Osteoblast (primary cell): Measurements from ENCODE around the gene ZFP91. TPM values are rescaled to one million over a fixed set of nuclear protein-coding genes. Genes with fewer than 3 reads are reported as not detected.

ENCODE experiments used
- DNase-seq: peaks from one replicate; pipeline ENCODE4 v3.0.0; 2011; ENCODE audit warnings: low spot score, mixed read lengths; ENCODE audit not compliant: insufficient read length; ENCODE audit errors: missing footprints
- H2AFZ ChIP-seq: 2 replicates; pipeline ENCODE4 v1.6.0; 2011; ENCODE audit warnings: mild to moderate bottlenecking, low read length
- H3K27ac ChIP-seq: 2 replicates; pipeline ENCODE4 v1.5.1; 2011; ENCODE audit warnings: mild to moderate bottlenecking, low read depth, low read length, moderate library complexity
- H3K27me3 ChIP-seq: 2 replicates; pipeline ENCODE4 v1.6.0; 2012; ENCODE audit warnings: mild to moderate bottlenecking, control low read depth, inconsistent platforms, low read length, moderate library complexity; ENCODE audit not compliant: insufficient read depth
- H3K36me3 ChIP-seq: 2 replicates; pipeline ENCODE4 v1.5.1; 2011; ENCODE audit warnings: mild to moderate bottlenecking, low read length, control low read depth, moderate library complexity; ENCODE audit not compliant: insufficient read depth
- H3K4me1 ChIP-seq: 2 replicates; pipeline ENCODE4 v1.5.1; 2011; ENCODE audit warnings: mild to moderate bottlenecking, low read length, control low read depth, moderate library complexity; ENCODE audit not compliant: insufficient read depth
- H3K4me2 ChIP-seq: 2 replicates; pipeline ENCODE4 v1.6.0; 2011; ENCODE audit warnings: mild to moderate bottlenecking, low read length; ENCODE audit not compliant: insufficient read depth
- H3K4me3 ChIP-seq: fragments of 200-600 bp; sonication (generic); 3 replicates; pipeline ENCODE4 v1.5.1; 2012; ENCODE audit warnings: mild to moderate bottlenecking, low read length, inconsistent platforms; ENCODE audit not compliant: insufficient read depth
- H3K79me2 ChIP-seq: 2 replicates; pipeline ENCODE4 v1.6.0; 2012; ENCODE audit warnings: mild to moderate bottlenecking, low read length, control low read depth, inconsistent platforms; ENCODE audit not compliant: insufficient read depth
- H3K9me3 ChIP-seq: 2 replicates; pipeline ENCODE4 v1.5.1; 2011; ENCODE audit warnings: low read depth, low read length, control low read depth
- H4K20me1 ChIP-seq: 2 replicates; pipeline ENCODE4 v1.6.0; 2012; ENCODE audit warnings: mild to moderate bottlenecking, low read length, control low read depth; ENCODE audit not compliant: insufficient read depth
- CTCF ChIP-seq: IDR thresholded peaks from 2 replicates; pipeline ENCODE4 v1.5.1; 2011; ENCODE audit warnings: mild to moderate bottlenecking, low read depth, low read length, moderate library complexity; ENCODE audit errors: extremely low read depth
- total RNA-seq: library from RNA; depleted of rRNA; stranded (reverse); fragments of >200 nt; gene quantifications from 2 replicates; pipeline ENCODE4 v1.2.3, GENCODE V29; 2012

Gene ZFP91
- total RNA-seq, 1 donor: 61.2 TPM

- H3K9me3 ChIP-seq: no peaks in the 10 kb centered on the region
- H3K79me2 ChIP-seq: no peaks in the 10 kb centered on the region
- no peak overlapping the region for H3K4me3 ChIP-seq
- H3K36me3 ChIP-seq: peaks cover 41% of the 10 kb centered on the region
- H2AFZ ChIP-seq: no peak overlapping the region
- H3K4me2 ChIP-seq: no peak overlapping the region
- TF ChIP-seq CTCF: no peak
- H4K20me1 ChIP-seq: no peaks in the 10 kb centered on the region
- H3K27me3 ChIP-seq: no peaks in the 10 kb centered on the region
- DNase-seq: peak; percentile 62
- H3K27ac ChIP-seq: no peak overlapping the region
- H3K4me1 ChIP-seq: no peaks in the 10 kb centered on the region
These were observed 29.2 kb upstream of the ZFP91 start for GRCh38 chr11:58549644-58550043.

- no peak for TF ChIP-seq CTCF
- Histone ChIP-seq H3K36me3 (no peaks in the 10 kb centered on the region), H3K4me3 (no peak overlapping the region), H3K4me2 (no peak overlapping the region), H3K27ac (no peak overlapping the region), H4K20me1 (no peaks in the 10 kb centered on the region), H3K27me3 (no peaks in the 10 kb centered on the region), H3K9me3 (no peaks in the 10 kb centered on the region), H2AFZ (no peak overlapping the region), H3K79me2 (peaks cover 29% of the 10 kb centered on the region), H3K4me1 (peaks cover 16% of the 10 kb centered on the region)
- DNase-seq: no peak
These were observed 18.0 kb upstream of the ZFP91 start for GRCh38 chr11:58560842-58561241.

- Histone ChIP-seq H3K79me2 (peaks cover 30% of the 10 kb centered on the region), H3K9me3 (no peaks in the 10 kb centered on the region), H3K4me1 (peaks cover 16% of the 10 kb centered on the region), H3K27ac (no peak overlapping the region), H3K4me2 (peak overlapping the region; percentile 30), H3K36me3 (no peaks in the 10 kb centered on the region), H2AFZ (no peak overlapping the region), H3K4me3 (no peak overlapping the region), H4K20me1 (no peaks in the 10 kb centered on the region), H3K27me3 (no peaks in the 10 kb centered on the region)
- TF ChIP-seq CTCF: no peak
- DNase-seq: no peak
These were observed 17.3 kb upstream of the ZFP91 start for GRCh38 chr11:58561394-58562098.

GRCh38 chr11:58562375-58562800 lies 16.5 kb upstream of the ZFP91 start:
- Histone ChIP-seq H4K20me1 (no peaks in the 10 kb centered on the region), H3K4me1 (peaks cover 16% of the 10 kb centered on the region), H3K4me2 (no peak overlapping the region), H3K27ac (no peak overlapping the region), H3K27me3 (no peaks in the 10 kb centered on the region), H2AFZ (no peak overlapping the region), H3K79me2 (peaks cover 31% of the 10 kb centered on the region), H3K4me3 (no peak overlapping the region), H3K36me3 (no peaks in the 10 kb centered on the region), H3K9me3 (no peaks in the 10 kb centered on the region)
- TF ChIP-seq CTCF: no peak
- DNase-seq: no peak
